NCI-H1694 (cell line): Measurements from ENCODE around the gene TACSTD2.
A peak's percentile ranks its signal among the peaks of the same experiment; 100 is the strongest.
"Not testable (repeated sequence)": the region's sequence is repeated elsewhere in the genome, so short reads cannot be mapped to it uniquely, and the experiment has no call there.

Experiments
- DNase-seq: peaks from one replicate; lab custom pipeline; 2025; lab: John Stamatoyannopoulos, UW

The TACSTD2 gene

DNA sequence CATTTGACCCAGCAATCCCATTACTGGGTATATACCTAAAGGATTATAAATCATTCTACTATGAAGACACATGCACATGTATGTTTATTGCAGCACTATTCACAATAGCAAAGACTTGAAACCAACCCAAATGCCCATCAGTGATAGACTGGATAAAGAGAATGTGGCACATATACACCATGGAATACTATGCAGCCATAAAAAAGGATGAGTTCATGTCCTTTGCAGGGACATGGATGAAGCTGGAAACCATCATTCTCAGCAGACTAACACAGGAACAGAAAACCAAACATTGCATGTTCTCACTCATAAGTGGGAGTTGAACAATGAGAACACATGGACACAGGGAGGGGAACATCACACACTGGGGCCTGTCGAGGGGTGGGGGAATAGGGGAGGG lies 13.3 kb downstream of the TACSTD2 start:
- DNase-seq = not testable (repeated sequence)

GRCh38 chr1:58561633-58562032 lies 15.4 kb downstream of the TACSTD2 start:
- DNase-seq = no peak

DNA sequence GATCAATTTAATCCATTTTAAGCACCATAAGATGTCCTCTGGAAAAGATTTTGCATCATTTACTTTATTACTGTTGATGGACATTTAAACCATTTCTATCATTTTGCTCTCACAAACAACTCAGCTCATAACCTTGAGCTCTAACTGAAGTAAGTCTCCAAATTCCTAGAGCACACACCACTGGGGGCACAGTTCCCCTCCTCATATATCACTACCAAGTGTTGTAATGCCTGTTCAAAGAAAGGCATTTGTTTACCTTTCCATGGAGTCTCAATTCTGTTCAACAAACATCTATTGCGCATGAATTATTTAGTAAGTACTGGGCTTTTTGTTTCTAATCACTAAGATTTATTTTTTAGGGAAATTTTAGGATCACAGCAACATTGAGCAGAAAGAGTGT lies 21.7 kb downstream of the TACSTD2 start:
- no peak for DNase-seq

DNA sequence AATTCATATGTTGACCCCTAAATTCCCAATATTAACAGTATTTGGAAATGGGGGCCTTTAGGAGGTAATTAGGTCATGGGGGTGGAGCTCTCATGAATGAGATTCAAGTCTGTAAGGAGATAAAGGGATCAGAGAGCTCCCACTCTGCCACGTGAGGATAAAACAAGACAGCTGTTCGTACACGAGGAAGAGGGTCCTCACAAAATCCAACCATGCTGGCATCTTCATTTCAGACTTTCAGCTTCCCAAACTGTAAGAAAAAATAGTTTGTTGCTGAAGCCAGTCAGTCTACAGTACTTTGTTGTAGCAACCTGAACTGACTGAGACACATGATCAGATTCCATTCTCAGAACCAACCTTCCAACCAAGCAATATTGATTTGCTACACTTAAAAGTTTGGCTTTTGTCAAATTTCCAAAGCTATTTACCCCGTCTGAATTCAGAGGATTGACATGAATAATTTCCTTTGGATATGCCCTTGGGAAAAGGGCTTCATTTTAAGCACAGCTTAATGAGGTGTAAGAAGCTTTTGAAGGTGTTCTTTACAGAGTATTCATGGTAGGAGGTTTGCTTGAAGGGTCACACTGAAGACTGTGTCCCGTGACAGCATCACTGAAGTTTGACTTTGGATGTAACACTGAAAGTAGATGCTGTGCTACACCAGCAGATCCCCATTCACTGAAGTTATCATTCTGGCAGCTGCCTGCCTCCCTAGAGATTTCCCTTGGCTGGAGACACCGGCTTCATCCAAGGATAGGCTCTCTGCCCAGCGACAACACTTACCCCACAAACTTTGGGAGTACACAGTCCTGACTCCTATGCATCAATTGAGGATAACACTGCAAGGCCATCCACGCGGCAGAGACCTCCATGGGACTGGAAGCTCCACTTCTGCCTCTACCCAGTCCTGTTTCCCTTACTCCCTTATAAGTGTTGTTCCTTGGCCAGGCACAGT lies 25.6 kb downstream of the TACSTD2 start:
- DNase-seq = no peak

- DNase-seq = not testable (repeated sequence)
Measured at GRCh38 chr1:58549291-58549690, 27.8 kb downstream of the TACSTD2 start.

- DNase-seq = no peak
Measured at GRCh38 chr1:58548371-58548770, 28.7 kb downstream of the TACSTD2 start.

DNA sequence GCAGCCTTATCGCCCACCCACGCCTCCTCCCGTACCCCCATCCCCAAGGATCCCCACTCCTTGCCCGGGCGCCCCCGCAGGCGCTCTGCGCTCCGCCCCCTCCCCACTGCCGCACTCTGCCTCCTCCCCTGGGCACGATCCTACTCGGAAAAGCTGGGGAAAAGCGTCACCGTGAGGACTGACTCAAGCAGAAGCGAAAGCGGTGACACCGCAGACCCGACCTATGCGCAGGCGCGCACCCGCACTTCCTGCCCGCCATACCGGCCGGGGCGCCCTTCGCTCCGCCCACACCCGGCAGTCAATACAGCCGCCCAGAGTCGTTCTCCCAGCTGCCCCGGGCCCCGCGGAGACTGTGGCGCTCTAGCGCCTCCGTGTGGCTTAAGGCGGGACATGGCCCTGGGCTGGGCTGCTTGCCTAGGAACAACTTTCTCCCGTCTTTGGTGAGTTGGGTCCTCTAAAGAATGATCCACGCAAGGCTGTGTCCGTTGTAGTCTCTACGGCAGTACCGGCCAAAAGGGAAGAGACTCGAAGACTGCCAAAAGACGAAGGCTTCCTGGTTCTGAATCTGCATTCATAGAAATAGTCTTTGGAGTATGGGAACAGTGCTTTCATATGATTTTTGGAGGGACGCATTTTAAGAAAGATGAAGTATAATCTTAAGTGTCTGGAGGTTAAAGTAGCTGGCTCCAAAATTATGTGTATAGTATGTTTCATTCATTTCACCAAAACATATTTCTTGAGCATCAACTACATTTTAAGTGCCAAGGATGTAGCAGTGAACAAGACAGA lies 30.3 kb downstream of the TACSTD2 start, which contains the start of gene OMA1:
OMA1 (minus strand) TSS at position 207 of the 789 bp plus-strand sequence. CDS start 7,432 bp downstream, outside the sequence.
- DNase-seq = peak; percentile 96

DNA sequence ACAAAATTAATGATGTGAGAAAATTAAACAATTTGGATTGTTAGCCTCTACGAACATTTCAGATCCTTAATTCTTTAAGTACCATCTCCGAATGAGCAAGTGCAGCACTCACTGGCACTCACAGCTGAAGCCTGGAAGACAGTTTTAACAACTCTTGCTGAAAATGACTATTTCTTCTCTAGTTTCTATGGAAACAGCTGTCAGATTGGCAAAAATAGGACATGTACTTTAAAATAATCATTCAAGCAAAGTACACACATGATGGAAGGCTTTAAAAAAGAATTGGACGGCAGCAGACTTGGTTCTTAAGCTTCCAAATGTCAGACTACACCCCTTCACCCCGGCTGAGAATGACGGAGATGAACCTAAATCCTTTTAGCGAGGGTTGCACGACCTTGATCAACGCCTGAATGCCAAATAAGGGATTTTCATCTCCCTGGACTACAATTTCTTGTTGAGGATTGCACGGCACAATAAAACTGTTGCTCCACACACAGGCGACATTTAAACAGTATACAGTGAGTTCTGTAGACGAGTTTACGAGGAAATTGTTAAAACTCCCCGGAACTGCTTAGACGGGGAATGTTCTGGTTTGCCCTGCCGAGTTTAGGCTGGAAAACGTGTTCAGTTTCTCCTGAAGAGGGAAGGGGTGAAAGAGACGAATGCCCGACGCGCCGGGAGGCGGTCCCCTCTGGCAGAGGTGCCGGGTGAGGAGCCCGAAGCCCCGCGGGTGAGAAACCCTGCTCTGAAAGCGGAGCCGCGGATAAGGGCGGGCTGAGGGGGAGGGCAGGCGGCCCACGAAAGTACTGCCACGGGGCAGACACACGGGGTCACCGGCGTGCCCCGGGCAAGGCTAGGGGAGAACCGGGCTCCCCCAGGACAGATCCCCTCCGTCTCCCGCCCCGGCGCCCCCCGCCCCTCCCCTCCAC lies 31.2 kb downstream of the TACSTD2 start:
- DNase-seq = peak; percentile 57

DNA sequence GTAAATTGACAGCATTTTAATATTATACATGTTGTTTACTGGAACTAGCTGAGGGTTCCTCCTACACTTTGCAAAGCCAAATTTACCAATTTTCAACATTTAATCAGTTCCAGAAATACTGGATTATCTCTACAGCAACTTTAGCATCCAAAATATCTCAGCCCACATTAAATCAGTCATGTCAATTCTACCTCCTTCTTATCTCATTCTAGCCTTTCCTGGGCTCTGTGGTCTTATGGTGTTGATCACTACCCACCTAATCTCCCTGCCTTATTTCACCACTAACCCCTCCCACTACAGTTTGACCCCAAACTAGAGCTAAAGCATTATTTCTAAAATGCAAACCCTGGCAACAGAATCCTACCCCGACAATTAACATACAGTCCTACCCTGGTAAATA lies 33.8 kb downstream of the TACSTD2 start:
- no peak for DNase-seq

GRCh38 chr1:58539553-58539952 lies 37.5 kb downstream of the TACSTD2 start:
- DNase-seq = no peak

DNA sequence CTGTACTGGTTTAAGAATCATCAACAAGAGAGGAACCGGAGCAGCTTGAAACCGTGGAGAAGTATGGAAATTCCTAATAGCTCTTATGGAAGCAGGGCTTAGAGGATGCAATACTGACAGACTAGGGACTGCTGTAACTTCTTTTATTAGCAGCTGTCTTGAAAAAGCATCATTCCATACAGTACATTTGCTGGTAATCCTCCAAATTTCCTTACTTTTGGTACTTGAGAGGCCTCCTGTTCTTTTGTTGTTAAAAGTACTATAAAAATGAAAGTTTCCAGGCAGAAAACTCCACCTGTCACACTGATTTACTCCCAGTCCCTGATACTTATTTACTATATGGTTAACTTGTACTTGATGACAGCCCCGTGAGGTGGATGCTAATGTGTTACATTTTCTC lies 38.2 kb downstream of the TACSTD2 start:
- no peak for DNase-seq

DNA sequence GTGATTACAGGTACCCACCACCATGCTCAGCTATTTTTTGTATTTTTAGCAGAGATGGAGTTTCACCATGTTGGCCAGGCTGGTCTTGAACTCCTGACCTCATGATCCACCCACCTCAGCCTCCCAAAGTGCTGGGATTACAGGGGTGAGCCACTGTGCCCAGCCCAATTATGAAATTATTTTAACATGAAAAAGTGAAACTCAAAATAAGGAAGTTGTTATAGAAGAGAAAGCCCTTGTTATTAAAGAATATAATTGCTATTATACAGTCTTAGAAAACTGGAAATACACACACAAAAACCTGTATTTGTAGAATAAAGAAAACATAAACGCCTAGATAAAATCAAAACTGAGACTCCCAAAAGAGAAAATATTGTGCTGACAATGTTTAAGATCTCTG lies 45.2 kb downstream of the TACSTD2 start:
- not testable (repeated sequence) for DNase-seq

GRCh38 chr1:58529284-58529683 lies 47.8 kb downstream of the TACSTD2 start:
- DNase-seq = peak; percentile 40

- DNase-seq = no peak
Measured at GRCh38 chr1:58528518-58528917, 48.5 kb downstream of the TACSTD2 start.
